ENCODE measurements around the gene LTB4R2.

The LTB4R2 gene

DNA sequence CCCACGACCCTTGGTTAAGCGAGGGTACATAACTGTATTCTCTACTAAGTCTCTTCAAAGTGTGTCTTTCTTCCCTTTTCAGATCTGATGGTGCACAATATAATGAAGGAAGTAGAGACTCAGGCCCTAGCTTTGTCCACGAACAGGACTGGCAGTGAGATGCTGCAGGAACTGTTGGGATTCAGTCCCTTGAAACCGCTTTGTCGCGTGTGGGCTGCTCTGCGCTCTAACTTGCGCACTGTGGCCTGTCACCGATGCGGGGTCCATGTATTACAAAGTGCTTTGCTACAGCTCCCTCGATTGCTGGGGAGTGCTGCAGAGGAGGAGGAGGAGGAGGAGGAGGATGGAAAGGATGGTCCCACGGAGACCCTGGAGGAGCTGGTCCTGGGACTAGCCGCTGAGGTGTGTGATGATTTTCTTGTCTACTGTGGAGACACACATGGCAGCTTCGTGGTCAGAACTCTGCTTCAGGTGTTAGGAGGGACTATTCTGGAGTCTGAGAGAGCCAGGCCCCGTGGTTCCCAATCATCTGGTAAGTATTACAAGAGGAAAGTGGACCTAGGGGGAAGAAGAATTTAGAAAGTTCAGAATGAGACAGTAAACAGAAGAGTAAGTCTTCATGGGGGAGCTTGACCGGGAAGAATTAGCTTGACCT is 9.5 kb upstream of the LTB4R2 start (continued):
- no peak for TF ChIP-seq ZNF565 (CRISPR knock-in tag; conservative IDR thresholded peaks at IDR 0.05; ENCODE audit: low read depth)
- TF ChIP-seq PPARA (CRISPR knock-in tag; IDR thresholded peaks at IDR 0.05; ENCODE audit: borderline replicate concordance): no peak
- no peak for TF ChIP-seq ZNF8 (CRISPR knock-in tag; IDR thresholded peaks at IDR 0.05)

DNA sequence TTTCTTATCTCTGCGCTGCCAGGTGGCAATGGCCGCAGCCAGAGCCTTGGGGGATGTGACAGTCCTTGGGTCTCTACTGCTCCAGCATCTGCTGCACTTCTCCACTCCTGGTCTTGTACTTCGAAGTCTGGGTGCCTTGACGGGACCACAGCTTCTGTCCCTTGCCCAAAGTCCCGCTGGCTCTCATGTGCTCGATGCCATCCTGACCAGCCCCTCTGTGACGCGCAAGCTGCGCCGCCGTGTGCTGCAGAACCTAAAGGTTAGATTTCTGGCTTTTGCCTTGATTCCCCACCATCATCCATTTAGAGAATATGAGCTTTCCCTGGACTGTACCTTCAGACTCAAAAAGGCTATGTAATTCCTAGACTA is 5.9 kb upstream of the LTB4R2 start:
- TF ChIP-seq ESRRG (CRISPR knock-in tag; IDR thresholded peaks at IDR 0.05) (no peak), ZNF70 (CRISPR knock-in tag; IDR thresholded peaks at IDR 0.05) (no peak), PPARA (CRISPR knock-in tag; IDR thresholded peaks at IDR 0.05; ENCODE audit: borderline replicate concordance) (no peak), ZNF565 (CRISPR knock-in tag; conservative IDR thresholded peaks at IDR 0.05; ENCODE audit: low read depth) (no peak), ARNTL (CRISPR knock-in tag; IDR thresholded peaks at IDR 0.05; ENCODE audit: borderline replicate concordance, low read depth) (no peak), ZFP30 (CRISPR knock-in tag; IDR thresholded peaks at IDR 0.05) (no peak), ZC3H10 (CRISPR knock-in tag; IDR thresholded peaks at IDR 0.05) (no peak), TCF4 (CRISPR knock-in tag; IDR thresholded peaks at IDR 0.05; ENCODE audit: borderline replicate concordance) (no peak), BACH2 (CRISPR knock-in tag; IDR thresholded peaks at IDR 0.05; ENCODE audit: borderline replicate concordance) (no peak), CSDC2 (CRISPR knock-in tag; IDR thresholded peaks at IDR 0.05) (no peak), ZNF8 (CRISPR knock-in tag; IDR thresholded peaks at IDR 0.05) (no peak), OSR1 (CRISPR knock-in tag; IDR thresholded peaks at IDR 0.05) (no peak)
- TF ChIP-seq, protein P1, sequence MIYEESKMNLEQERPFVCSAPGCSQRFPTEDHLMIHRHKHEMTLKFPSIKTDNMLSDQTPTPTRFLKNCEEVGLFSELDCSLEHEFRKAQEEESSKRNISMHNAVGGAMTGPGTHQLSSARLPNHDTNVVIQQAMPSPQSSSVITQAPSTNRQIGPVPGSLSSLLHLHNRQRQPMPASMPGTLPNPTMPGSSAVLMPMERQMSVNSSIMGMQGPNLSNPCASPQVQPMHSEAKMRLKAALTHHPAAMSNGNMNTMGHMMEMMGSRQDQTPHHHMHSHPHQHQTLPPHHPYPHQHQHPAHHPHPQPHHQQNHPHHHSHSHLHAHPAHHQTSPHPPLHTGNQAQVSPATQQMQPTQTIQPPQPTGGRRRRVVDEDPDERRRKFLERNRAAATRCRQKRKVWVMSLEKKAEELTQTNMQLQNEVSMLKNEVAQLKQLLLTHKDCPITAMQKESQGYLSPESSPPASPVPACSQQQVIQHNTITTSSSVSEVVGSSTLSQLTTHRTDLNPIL (CRISPR knock-in tag; IDR thresholded peaks at IDR 0.05; ENCODE audit: low read depth): no peak
- no peak for ATAC-seq

DNA sequence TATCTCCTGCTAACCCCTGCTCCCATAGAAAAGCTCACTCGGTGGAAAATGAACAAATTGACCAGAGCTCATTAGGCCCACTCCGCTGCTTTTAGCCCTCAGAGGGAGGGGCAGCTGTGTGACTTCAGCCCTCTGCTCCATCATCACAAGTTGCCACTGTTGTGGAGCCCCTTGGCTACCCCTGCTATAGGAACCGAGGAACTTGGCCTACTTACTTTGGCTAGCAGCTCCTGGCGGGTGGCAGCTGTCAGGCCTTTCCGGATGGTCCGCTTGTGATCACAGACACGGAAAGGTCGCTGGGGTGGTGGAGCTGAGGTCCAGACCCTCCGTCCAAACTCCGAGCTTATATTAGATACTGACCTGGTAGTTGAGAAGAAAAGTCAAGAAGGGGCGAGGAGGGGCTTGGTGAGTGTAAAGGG is 2.8 kb upstream of the LTB4R2 start:
- no peak for ATAC-seq
- no peak for TF ChIP-seq RARB (CRISPR knock-in tag; IDR thresholded peaks at IDR 0.05)
- no peak for TF ChIP-seq SNAI2 (CRISPR knock-in tag; IDR thresholded peaks at IDR 0.05)
- TF ChIP-seq, protein P2, sequence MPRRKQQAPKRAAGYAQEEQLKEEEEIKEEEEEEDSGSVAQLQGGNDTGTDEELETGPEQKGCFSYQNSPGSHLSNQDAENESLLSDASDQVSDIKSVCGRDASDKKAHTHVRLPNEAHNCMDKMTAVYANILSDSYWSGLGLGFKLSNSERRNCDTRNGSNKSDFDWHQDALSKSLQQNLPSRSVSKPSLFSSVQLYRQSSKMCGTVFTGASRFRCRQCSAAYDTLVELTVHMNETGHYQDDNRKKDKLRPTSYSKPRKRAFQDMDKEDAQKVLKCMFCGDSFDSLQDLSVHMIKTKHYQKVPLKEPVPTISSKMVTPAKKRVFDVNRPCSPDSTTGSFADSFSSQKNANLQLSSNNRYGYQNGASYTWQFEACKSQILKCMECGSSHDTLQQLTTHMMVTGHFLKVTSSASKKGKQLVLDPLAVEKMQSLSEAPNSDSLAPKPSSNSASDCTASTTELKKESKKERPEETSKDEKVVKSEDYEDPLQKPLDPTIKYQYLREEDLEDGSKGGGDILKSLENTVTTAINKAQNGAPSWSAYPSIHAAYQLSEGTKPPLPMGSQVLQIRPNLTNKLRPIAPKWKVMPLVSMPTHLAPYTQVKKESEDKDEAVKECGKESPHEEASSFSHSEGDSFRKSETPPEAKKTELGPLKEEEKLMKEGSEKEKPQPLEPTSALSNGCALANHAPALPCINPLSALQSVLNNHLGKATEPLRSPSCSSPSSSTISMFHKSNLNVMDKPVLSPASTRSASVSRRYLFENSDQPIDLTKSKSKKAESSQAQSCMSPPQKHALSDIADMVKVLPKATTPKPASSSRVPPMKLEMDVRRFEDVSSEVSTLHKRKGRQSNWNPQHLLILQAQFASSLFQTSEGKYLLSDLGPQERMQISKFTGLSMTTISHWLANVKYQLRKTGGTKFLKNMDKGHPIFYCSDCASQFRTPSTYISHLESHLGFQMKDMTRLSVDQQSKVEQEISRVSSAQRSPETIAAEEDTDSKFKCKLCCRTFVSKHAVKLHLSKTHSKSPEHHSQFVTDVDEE (CRISPR knock-in tag; IDR thresholded peaks at IDR 0.05): no peak
- no peak for TF ChIP-seq ARNTL (CRISPR knock-in tag; IDR thresholded peaks at IDR 0.05; ENCODE audit: borderline replicate concordance, low read depth)
- no peak for TF ChIP-seq ZFP3 (CRISPR knock-in tag; IDR thresholded peaks at IDR 0.05)
- no peak for TF ChIP-seq OSR1 (CRISPR knock-in tag; IDR thresholded peaks at IDR 0.05)
- no peak for TF ChIP-seq ZNF70 (CRISPR knock-in tag; IDR thresholded peaks at IDR 0.05)
- TF ChIP-seq, protein P1 (CRISPR knock-in tag; IDR thresholded peaks at IDR 0.05; ENCODE audit: low read depth): no peak
- TF ChIP-seq ZC3H10 (CRISPR knock-in tag; IDR thresholded peaks at IDR 0.05): no peak
- no peak for TF ChIP-seq TOX (CRISPR knock-in tag; IDR thresholded peaks at IDR 0.05; ENCODE audit: borderline replicate concordance)
- no peak for TF ChIP-seq BACH2 (CRISPR knock-in tag; IDR thresholded peaks at IDR 0.05; ENCODE audit: borderline replicate concordance)
- TF ChIP-seq, protein P3, sequence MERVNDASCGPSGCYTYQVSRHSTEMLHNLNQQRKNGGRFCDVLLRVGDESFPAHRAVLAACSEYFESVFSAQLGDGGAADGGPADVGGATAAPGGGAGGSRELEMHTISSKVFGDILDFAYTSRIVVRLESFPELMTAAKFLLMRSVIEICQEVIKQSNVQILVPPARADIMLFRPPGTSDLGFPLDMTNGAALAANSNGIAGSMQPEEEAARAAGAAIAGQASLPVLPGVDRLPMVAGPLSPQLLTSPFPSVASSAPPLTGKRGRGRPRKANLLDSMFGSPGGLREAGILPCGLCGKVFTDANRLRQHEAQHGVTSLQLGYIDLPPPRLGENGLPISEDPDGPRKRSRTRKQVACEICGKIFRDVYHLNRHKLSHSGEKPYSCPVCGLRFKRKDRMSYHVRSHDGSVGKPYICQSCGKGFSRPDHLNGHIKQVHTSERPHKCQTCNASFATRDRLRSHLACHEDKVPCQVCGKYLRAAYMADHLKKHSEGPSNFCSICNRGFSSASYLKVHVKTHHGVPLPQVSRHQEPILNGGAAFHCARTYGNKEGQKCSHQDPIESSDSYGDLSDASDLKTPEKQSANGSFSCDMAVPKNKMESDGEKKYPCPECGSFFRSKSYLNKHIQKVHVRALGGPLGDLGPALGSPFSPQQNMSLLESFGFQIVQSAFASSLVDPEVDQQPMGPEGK (CRISPR knock-in tag; IDR thresholded peaks at IDR 0.05; ENCODE audit: borderline replicate concordance): no peak
- no peak for TF ChIP-seq ISL1 (CRISPR knock-in tag; IDR thresholded peaks at IDR 0.05)
- TF ChIP-seq CSDC2 (CRISPR knock-in tag; IDR thresholded peaks at IDR 0.05): no peak
